HEK293 (cell line): ENCODE measurements around the gene BIVM.

Experiments used
- CTCF ChIP-seq: fragments of 450-650 bp; formaldehyde crosslinking; IDR thresholded peaks from 2 replicates; pipeline ENCODE4 v1.5.1; 2016; ENCODE audit warnings: missing biosample characterization, missing genetic modification characterization
- ZNF138 ChIP-seq: fragments of 450-650 bp; formaldehyde crosslinking; IDR thresholded peaks from 2 replicates; pipeline ENCODE4 v1.5.1; 2016; ENCODE audit warnings: missing biosample characterization, missing genetic modification characterization, borderline replicate concordance
- ZNF24 ChIP-seq: fragments of 450-650 bp; formaldehyde crosslinking; IDR thresholded peaks from 2 replicates; pipeline ENCODE4 v1.5.1; 2016; ENCODE audit warnings: missing biosample characterization, missing genetic modification characterization
- ZNF555 ChIP-seq: fragments of 450-650 bp; formaldehyde crosslinking; conservative IDR thresholded peaks from 2 replicates; pipeline ENCODE4 v1.5.1; 2017; ENCODE audit warnings: missing biosample characterization, mild to moderate bottlenecking, missing genetic modification characterization, inconsistent platforms

- TF ChIP-seq CTCF = no peak
- TF ChIP-seq ZNF24 = no peak
- no peak for TF ChIP-seq ZNF555 (tag by site-specific recombination)
- TF ChIP-seq ZNF138 (tag by site-specific recombination) = no peak
Observed at GRCh38 chr13:102875256-102875655, 76.3 kb downstream of the BIVM start.
